Naive thymus-derived CD4-positive, alpha-beta T cell (primary cell): ENCODE data around the gene FHIT. TPM values are rescaled to one million over a fixed set of nuclear protein-coding genes. Genes with fewer than 3 reads are reported as not detected.

Experiments
- ATAC-seq: fragments of 150-1000 bp; cut with Tn5 transposase; 2 replicates; pipeline ENCODE4 v1.10.0; 2021; ENCODE audit warnings: mild to moderate bottlenecking, moderate library complexity
- CTCF ChIA-PET: fragments of 350-600 bp; sonication (Branson Sonifier 250); formaldehyde crosslinking; loops from one replicate; lab custom pipeline; 2021; ENCODE audit warnings: antibody characterized with exemption; lab: Charles Lee
- POLR2A ChIA-PET: fragments of 350-600 bp; sonication (Branson Sonifier 250); formaldehyde crosslinking; loops from one replicate; lab custom pipeline; 2021; ENCODE audit warnings: antibody characterized with exemption, inconsistent platforms; lab: Charles Lee
- DNase-seq, 9 donors: peaks; one replicate each; pipeline versions ENCODE4 v3.0.0 to v3.0.0-alpha.2; 2020 to 2022; ENCODE audit warnings: mixed read lengths in 1 of 9
- H3K27ac ChIP-seq: one replicate; pipeline ENCODE4 v1.7.0; 2013; ENCODE audit warnings: mild to moderate bottlenecking, low read depth, low read length, moderate library complexity
- H3K27me3 ChIP-seq, 2 donors: one replicate each; pipeline ENCODE4 v1.7.0; 2013; ENCODE audit warnings: low read length in 2 of 2, mild to moderate bottlenecking in 2 of 2, moderate library complexity in 2 of 2; ENCODE audit not compliant: control insufficient read depth in 2 of 2, insufficient read depth in 2 of 2
- H3K36me3 ChIP-seq, 3 experiments: 1 replicate in 2 of 3; 2 replicates in 1 of 3; pipeline ENCODE4 v1.7.0; 2013; ENCODE audit warnings: low read length in 3 of 3, mild to moderate bottlenecking in 3 of 3, moderate library complexity in 1 of 3; ENCODE audit not compliant: insufficient read depth in 3 of 3, control insufficient read depth in 2 of 3
- H3K4me1 ChIP-seq, 2 donors: one replicate each; pipeline ENCODE4 v1.7.0; 2013; ENCODE audit warnings: low read length in 2 of 2, mild to moderate bottlenecking in 2 of 2, moderate library complexity in 1 of 2; ENCODE audit not compliant: control insufficient read depth in 2 of 2, insufficient read depth in 2 of 2
- H3K4me3 ChIP-seq: 2 replicates; pipeline ENCODE4 v1.7.0; 2013; ENCODE audit warnings: mild to moderate bottlenecking, low read length
- H3K9me3 ChIP-seq, 3 experiments: 1 replicate in 2 of 3; 2 replicates in 1 of 3; pipeline ENCODE4 v1.7.0; 2013; ENCODE audit warnings: low read length in 3 of 3; ENCODE audit not compliant: control insufficient read depth in 2 of 3
- H3K27ac Mint-ChIP-seq, 9 donors: one replicate each; pipeline ENCODE4 v1.8.0; 2020 to 2022; ENCODE audit warnings: mixed read lengths in 9 of 9, mild to moderate bottlenecking in 8 of 9, moderate library complexity in 5 of 9, inconsistent platforms in 2 of 9
- H3K27me3 Mint-ChIP-seq, 5 donors: one replicate each; pipeline ENCODE4 v1.8.0; 2021 to 2022; ENCODE audit warnings: mixed read lengths in 5 of 5, mild to moderate bottlenecking in 1 of 5
- H3K36me3 Mint-ChIP-seq, 5 donors: one replicate each; pipeline ENCODE4 v1.8.0; 2020 to 2022; ENCODE audit warnings: mixed read lengths in 5 of 5, mild to moderate bottlenecking in 3 of 5, inconsistent platforms in 1 of 5
- H3K4me1 Mint-ChIP-seq, 7 donors: one replicate each; pipeline ENCODE4 v1.8.0; 2020 to 2022; ENCODE audit warnings: mixed read lengths in 7 of 7, mild to moderate bottlenecking in 3 of 7, inconsistent platforms in 1 of 7
- H3K4me3 Mint-ChIP-seq, 10 donors: one replicate each; pipeline ENCODE4 v1.8.0; 2020 to 2022; ENCODE audit warnings: mild to moderate bottlenecking in 10 of 10, mixed read lengths in 10 of 10, moderate library complexity in 6 of 10, inconsistent platforms in 2 of 10
- H3K9me3 Mint-ChIP-seq, 11 donors: one replicate each; pipeline ENCODE4 v1.8.0; 2020 to 2022; ENCODE audit warnings: mixed read lengths in 11 of 11, mild to moderate bottlenecking in 4 of 11, inconsistent platforms in 1 of 11, moderate library complexity in 1 of 11
- intact Hi-C, 2 donors: fragments of 100-400 bp; cut with micrococcal nuclease; formaldehyde crosslinking; loops; one replicate each; pipeline ENCODE4 v1.15.1; 2023
- polyA plus RNA-seq, 2 donors: library from polyadenylated mRNA; unstranded; fragments of 300-500 nt; fragmentation: Illumina TruSeq; gene quantifications; one replicate each; pipeline ENCODE4 v1.2.3, GENCODE V29; 2021
- total RNA-seq, 6 experiments: library from RNA in 5 of 6; stranded (reverse) in 5 of 6; gene quantifications; 1 replicate in 5 of 6; 2 replicates in 1 of 6; pipeline ENCODE4 v1.2.3 and lab custom pipeline; 2021 to 2026

The FHIT gene
- total and polyA plus RNA-seq, 7 experiments from 2014 or later: 51.2 to 230 (median 152) TPM

DNA sequence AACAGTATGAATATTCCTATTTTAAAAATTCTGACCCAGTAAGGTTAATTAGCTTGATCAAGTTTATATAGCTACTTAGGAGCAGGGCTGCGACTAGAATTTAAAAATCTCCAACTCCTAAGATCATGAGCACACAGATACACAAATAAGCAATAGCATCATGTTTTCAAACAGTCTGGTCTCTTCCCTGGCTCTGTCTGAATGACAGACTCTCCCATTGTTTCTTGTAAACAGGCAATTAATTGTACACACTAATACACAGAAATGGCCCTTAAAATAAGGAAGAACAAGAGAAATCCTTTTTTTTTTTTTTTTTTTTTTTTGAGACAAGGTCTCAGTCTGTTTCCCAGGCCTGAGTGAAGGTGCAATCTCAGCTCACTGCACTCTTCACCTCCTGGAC, 1137.1 kb downstream of the FHIT start:
- Histone ChIP-seq H3K4me1 (no peaks in the 10 kb centered on the region), H3K36me3 (no peaks in the 10 kb centered on the region), H3K4me3 (no peak overlapping the region), H3K9me3 (no peaks in the 10 kb centered on the region), H3K27me3 (no peaks in the 10 kb centered on the region), H3K27ac (no peak overlapping the region)
- ATAC-seq: no peak
- Mint-ChIP-seq H3K27me3 (no peaks in the 10 kb centered on the region), H3K4me1 (no peaks in the 10 kb centered on the region), H3K9me3 (peaks cover 0 to 8% (median 0%) of the 10 kb centered on the region in 11 donors), H3K36me3 (peaks cover 0 to 6% (median 3%) of the 10 kb centered on the region in 5 donors), H3K27ac (no peak overlapping the region), H3K4me3 (no peak overlapping the region)
- ChIA-PET CTCF (interaction anchor here (0.7 kb wide), 1 partner anchor 133 kb away, joined by 4 read pairs; no protein-coding TSS in a partner anchor), POLR2A (no interaction called here)
- no peak for DNase-seq
- intact Hi-C loops: no loop called here

DNA sequence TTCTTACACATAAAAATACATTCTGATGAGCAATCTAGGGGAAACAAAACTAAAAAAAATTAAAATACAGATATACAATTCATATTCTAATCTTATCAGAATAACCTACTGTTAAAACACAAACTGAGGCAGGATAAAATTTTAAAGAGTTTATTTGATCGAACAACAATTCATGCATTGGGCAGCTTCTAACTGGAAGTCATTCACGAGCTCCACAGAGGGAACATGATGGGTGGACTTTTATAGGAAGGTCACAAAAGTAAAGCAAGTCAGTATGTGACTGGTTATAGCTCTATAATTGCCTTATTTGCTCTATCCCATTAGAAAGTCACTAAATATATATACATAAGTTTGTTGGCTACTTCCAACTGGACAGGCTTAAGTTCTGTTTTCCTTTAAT, 1144.0 kb downstream of the FHIT start:
- ChIA-PET POLR2A (interaction anchor here (0.6 kb wide), 1 partner anchor 33 kb away, joined by 4 read pairs; no protein-coding TSS in a partner anchor), CTCF (interaction anchor here (1.1 to 1.6 kb wide), 2 partner anchors 42 to 799 kb away, joined by 3 read pairs; no protein-coding TSS in a partner anchor)
- Mint-ChIP-seq H3K27ac (no peak overlapping the region), H3K4me3 (no peak overlapping the region), H3K4me1 (peaks cover 10 to 41% (median 26%) of the 10 kb centered on the region in 7 donors), H3K9me3 (peaks cover 0 to 6% (median 0%) of the 10 kb centered on the region in 11 donors), H3K36me3 (peaks cover 0 to 11% (median 0%) of the 10 kb centered on the region in 5 donors), H3K27me3 (no peaks in the 10 kb centered on the region)
- Histone ChIP-seq H3K9me3 (no peaks in the 10 kb centered on the region), H3K36me3 (no peaks in the 10 kb centered on the region), H3K4me3 (no peak overlapping the region), H3K4me1 (peaks cover 0 to 16% of the 10 kb centered on the region in 2 donors), H3K27me3 (no peaks in the 10 kb centered on the region), H3K27ac (no peak overlapping the region)
- intact Hi-C loops: no loop called here
- DNase-seq (no peak), ATAC-seq (no peak)

DNA sequence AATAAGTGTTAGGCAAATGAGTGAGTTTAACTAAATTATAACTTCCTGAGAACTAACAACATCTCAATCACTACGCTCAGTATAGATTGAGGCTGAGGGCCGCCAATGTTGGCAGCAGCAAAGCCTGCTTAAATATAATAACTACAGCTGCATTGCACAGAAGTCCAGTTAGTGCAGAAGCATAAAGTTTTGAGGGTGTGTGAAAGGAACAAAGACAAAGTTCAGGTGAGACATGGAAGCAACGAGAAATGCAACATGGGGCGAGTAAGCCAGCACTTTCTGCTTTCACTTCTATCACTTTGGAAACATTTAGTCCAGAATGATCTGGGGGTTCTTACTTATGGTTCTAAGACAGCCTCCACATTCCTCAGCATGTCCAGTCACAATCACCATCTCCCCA, 1149.1 kb downstream of the FHIT start:
- no peak for DNase-seq
- ChIA-PET POLR2A (no interaction called here), CTCF (no interaction called here)
- peaks cover 0 to 16% of the 10 kb centered on the region in 2 donors for H3K4me1 ChIP-seq
- no peaks in the 10 kb centered on the region for H3K27me3 Mint-ChIP-seq
- H3K4me1 Mint-ChIP-seq: peaks cover 10 to 51% (median 38%) of the 10 kb centered on the region in 7 donors
- no peaks in the 10 kb centered on the region for H3K36me3 ChIP-seq
- H3K27ac Mint-ChIP-seq: no peak overlapping the region
- H3K36me3 Mint-ChIP-seq: peaks cover 0 to 12% (median 0%) of the 10 kb centered on the region in 5 donors
- H3K4me3 Mint-ChIP-seq: peak overlapping the region in 1 of 10 donors; percentile 2
- H3K27me3 ChIP-seq: no peaks in the 10 kb centered on the region
- H3K27ac ChIP-seq: no peak overlapping the region
- ATAC-seq: no peak
- intact Hi-C loops: no loop called here
- H3K9me3 Mint-ChIP-seq: peaks cover 0 to 5% (median 0%) of the 10 kb centered on the region in 11 donors
- no peak overlapping the region for H3K4me3 ChIP-seq
- H3K9me3 ChIP-seq: no peaks in the 10 kb centered on the region

DNA sequence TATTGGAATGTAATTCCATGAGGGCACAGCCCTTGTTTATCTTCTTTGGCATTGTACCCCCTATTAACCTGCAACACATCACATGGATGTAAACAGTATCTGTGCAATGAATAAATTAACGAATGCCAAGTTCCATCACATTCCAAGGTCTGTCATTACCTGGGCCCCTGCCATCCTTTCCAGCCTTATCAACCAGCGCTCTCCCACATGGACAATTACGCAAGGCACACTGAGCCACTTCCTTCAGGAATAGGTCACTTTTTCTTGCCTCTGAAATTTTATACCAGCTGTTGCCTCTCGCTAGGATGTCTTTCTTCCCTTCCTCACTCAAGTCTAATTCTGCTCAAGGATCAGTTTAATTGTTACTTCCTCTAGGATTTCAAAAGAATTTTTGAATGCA, 1149.6 kb downstream of the FHIT start:
- Histone ChIP-seq H3K27me3 (no peaks in the 10 kb centered on the region), H3K4me1 (peaks cover 0 to 16% of the 10 kb centered on the region in 2 donors), H3K27ac (no peak overlapping the region), H3K9me3 (no peaks in the 10 kb centered on the region), H3K36me3 (no peaks in the 10 kb centered on the region), H3K4me3 (no peak overlapping the region)
- ChIA-PET CTCF (no interaction called here), POLR2A (no interaction called here)
- intact Hi-C loops: no loop called here
- H3K4me3 Mint-ChIP-seq: peak overlapping the region in 1 of 10 donors; percentile 11
- peaks cover 0 to 12% (median 0%) of the 10 kb centered on the region in 5 donors for H3K36me3 Mint-ChIP-seq
- H3K4me1 Mint-ChIP-seq: peaks cover 11 to 52% (median 40%) of the 10 kb centered on the region in 7 donors
- ATAC-seq: no peak
- no peak for DNase-seq
- peaks cover 0 to 5% (median 0%) of the 10 kb centered on the region in 11 donors for H3K9me3 Mint-ChIP-seq
- H3K27ac Mint-ChIP-seq: no peak overlapping the region
- no peaks in the 10 kb centered on the region for H3K27me3 Mint-ChIP-seq

DNA sequence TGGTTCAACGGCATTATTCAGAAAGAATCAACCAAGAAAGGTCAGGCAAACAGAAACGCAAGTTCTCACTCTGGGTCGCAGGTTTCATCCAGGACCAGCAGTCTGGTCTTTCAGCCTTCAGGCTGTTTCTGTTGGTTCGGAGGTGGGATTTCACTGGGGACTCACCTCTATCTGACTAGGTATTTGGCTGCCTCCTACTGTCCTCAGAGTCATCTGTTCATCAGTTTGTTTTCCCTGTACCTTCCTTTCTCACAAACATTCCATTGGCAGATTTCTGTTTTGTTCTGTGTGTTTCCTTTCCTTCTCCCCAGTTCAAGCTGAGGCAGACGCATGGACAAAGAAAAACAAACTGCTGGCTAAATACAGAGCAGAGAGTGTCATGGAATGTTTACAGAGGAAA, 1154.8 kb downstream of the FHIT start:
- no peak for ATAC-seq

DNA sequence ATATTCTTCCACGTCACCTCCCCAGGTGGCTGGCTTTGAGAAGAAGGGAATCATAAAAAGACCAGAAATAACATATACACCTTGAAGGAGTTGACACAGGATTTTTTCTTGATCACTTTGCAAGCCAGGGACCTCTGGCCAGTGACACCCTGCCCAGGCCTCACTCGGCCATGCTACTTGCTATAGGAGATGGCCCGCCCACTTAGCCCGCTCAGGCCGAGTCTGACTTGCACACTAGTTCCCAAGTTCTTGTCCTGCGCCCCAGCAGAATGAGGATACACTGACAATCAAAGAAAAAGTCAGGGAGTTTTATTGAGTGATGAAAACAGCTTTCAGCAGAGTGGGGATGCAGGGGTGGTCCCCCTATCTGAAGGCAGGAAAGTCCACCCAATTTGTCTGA, 1155.3 kb downstream of the FHIT start:
- ATAC-seq (no peak), DNase-seq (no peak)
- H3K36me3 ChIP-seq: no peaks in the 10 kb centered on the region
- H3K27me3 ChIP-seq: no peaks in the 10 kb centered on the region
- Mint-ChIP-seq H3K4me1 (peaks cover 7 to 56% (median 49%) of the 10 kb centered on the region in 7 donors), H3K4me3 (peak overlapping the region in 6 of 10 donors; percentile 35 to 65 (median 58)), H3K36me3 (peaks cover 0 to 27% (median 7%) of the 10 kb centered on the region in 5 donors), H3K27me3 (no peaks in the 10 kb centered on the region), H3K9me3 (peaks cover 0 to 14% (median 0%) of the 10 kb centered on the region in 11 donors), H3K27ac (peak overlapping the region in 5 of 9 donors; percentile 15 to 84 (median 65))
- H3K4me1 ChIP-seq: peaks cover 0 to 22% of the 10 kb centered on the region in 2 donors
- H3K9me3 ChIP-seq: no peaks in the 10 kb centered on the region
- no peak overlapping the region for H3K4me3 ChIP-seq
- ChIA-PET POLR2A (interaction anchor here (0.6 to 3.3 kb wide), 4 partner anchors 9 to 249 kb away, joined by 3 to 9 read pairs (median 3); no protein-coding TSS in a partner anchor), CTCF (interaction anchor here (1.4 kb wide), 1 partner anchor 520 kb away, joined by 3 read pairs; no protein-coding TSS in a partner anchor)
- intact Hi-C loops: loop anchor here in 1 of 2 donors (2.0 kb wide), 1 partner anchor 15 kb away; no protein-coding TSS in a partner anchor
- no peak overlapping the region for H3K27ac ChIP-seq

More for the DNA sequence above, 1154.8 kb downstream of the FHIT start:
- DNase-seq: no peak
- POLR2A ChIA-PET: interaction anchor here (0.6 to 3.3 kb wide), 3 partner anchors 17 to 25 kb away, joined by 3 to 9 read pairs (median 3); no protein-coding TSS in a partner anchor
- intact Hi-C loops: no loop called here
- Mint-ChIP-seq H3K36me3 (peaks cover 0 to 27% (median 7%) of the 10 kb centered on the region in 5 donors), H3K27ac (peak overlapping the region in 2 of 9 donors; percentile 16 to 22), H3K27me3 (no peaks in the 10 kb centered on the region), H3K4me3 (peak overlapping the region in 1 of 10 donors; percentile 14), H3K9me3 (peaks cover 0 to 14% (median 0%) of the 10 kb centered on the region in 11 donors), H3K4me1 (peaks cover 7 to 51% (median 46%) of the 10 kb centered on the region in 7 donors)
- Histone ChIP-seq H3K36me3 (no peaks in the 10 kb centered on the region), H3K27me3 (no peaks in the 10 kb centered on the region), H3K27ac (no peak overlapping the region), H3K9me3 (no peaks in the 10 kb centered on the region), H3K4me1 (peaks cover 0 to 21% of the 10 kb centered on the region in 2 donors), H3K4me3 (no peak overlapping the region)
- CTCF ChIA-PET: no interaction called here
